ENCODE measurements around the gene ZBTB7C. TPM values are rescaled to one million over a fixed set of nuclear protein-coding genes. Genes with fewer than 3 reads are reported as not detected.

ZBTB7C gene
- total RNA-seq, 1 donor from 2014 or later, result 1.2 TPM

- ATAC-seq, result no peak
- DNase-seq (ENCODE audit: low spot score), result no peak
Observed at GRCh38 chr18:48077291-48077690, 331.9 kb downstream of the ZBTB7C start.

- no peak for ATAC-seq
- DNase-seq (ENCODE audit: low spot score), result no peak
Observed at GRCh38 chr18:48076461-48076860, 332.7 kb downstream of the ZBTB7C start.

- no peak for DNase-seq (ENCODE audit: low spot score)
- ATAC-seq, result no peak
Observed at GRCh38 chr18:48075707-48076093, 333.5 kb downstream of the ZBTB7C start.

- DNase-seq (ENCODE audit: low spot score), result no peak
Observed at GRCh38 chr18:48074929-48075706, 334.1 kb downstream of the ZBTB7C start.

GRCh38 chr18:48073211-48073930 lies 335.8 kb downstream of the ZBTB7C start:
- ATAC-seq (no peak), DNase-seq (ENCODE audit: low spot score) (no peak)

More at GRCh38 chr18:48074929-48075706, 334.1 kb downstream of the ZBTB7C start:
- no peak for ATAC-seq

- ATAC-seq (peak; percentile 55), DNase-seq (ENCODE audit: low spot score) (no peak)
Observed at GRCh38 chr18:48072428-48073204, 336.6 kb downstream of the ZBTB7C start.

- ATAC-seq (no peak), DNase-seq (ENCODE audit: low spot score) (no peak)
Observed at GRCh38 chr18:48068916-48069445, 340.2 kb downstream of the ZBTB7C start.

GRCh38 chr18:48066225-48066652 lies 342.9 kb downstream of the ZBTB7C start:
- DNase-seq (ENCODE audit: low spot score) (no peak), ATAC-seq (no peak)

- ATAC-seq, result no peak
- DNase-seq (ENCODE audit: low spot score), result no peak
Observed at GRCh38 chr18:48065601-48065995, 343.6 kb downstream of the ZBTB7C start.

GRCh38 chr18:48064978-48065600 lies 344.1 kb downstream of the ZBTB7C start:
- no peak for ATAC-seq
- no peak for DNase-seq (ENCODE audit: low spot score)

GRCh38 chr18:48061781-48062570 lies 347.2 kb downstream of the ZBTB7C start:
- DNase-seq (ENCODE audit: low spot score) (no peak), ATAC-seq (no peak)

- DNase-seq (ENCODE audit: low spot score), result no peak
Observed at GRCh38 chr18:48060970-48061369, 348.2 kb downstream of the ZBTB7C start.

GRCh38 chr18:48060346-48060745 lies 348.8 kb downstream of the ZBTB7C start:
- DNase-seq (ENCODE audit: low spot score) (no peak), ATAC-seq (no peak)

More at GRCh38 chr18:48060970-48061369, 348.2 kb downstream of the ZBTB7C start:
- peak; percentile 42 for ATAC-seq

GRCh38 chr18:48059455-48060010 lies 349.6 kb downstream of the ZBTB7C start:
- DNase-seq (ENCODE audit: low spot score), result no peak
- ATAC-seq, result no peak

GRCh38 chr18:48058486-48058885 lies 350.7 kb downstream of the ZBTB7C start:
- ATAC-seq (no peak), DNase-seq (ENCODE audit: low spot score) (no peak)

- DNase-seq (ENCODE audit: low spot score) (no peak), ATAC-seq (no peak)
Observed at GRCh38 chr18:48057018-48057417, 352.2 kb downstream of the ZBTB7C start.

GRCh38 chr18:48055351-48055750 lies 353.8 kb downstream of the ZBTB7C start:
- ATAC-seq (no peak), DNase-seq (ENCODE audit: low spot score) (no peak)

GRCh38 chr18:48053881-48054816 lies 355.0 kb downstream of the ZBTB7C start:
- no peak for ATAC-seq
- no peak for DNase-seq (ENCODE audit: low spot score)
